GM21447 (cell line): ENCODE measurements around the gene TENM3.

ENCODE experiments used
- ATAC-seq: cut with Tn5 transposase; IDR thresholded peaks from one replicate; pipeline ENCODE4 v1.9.1; 2021; ENCODE audit not compliant: unreplicated experiment

The TENM3 gene

DNA sequence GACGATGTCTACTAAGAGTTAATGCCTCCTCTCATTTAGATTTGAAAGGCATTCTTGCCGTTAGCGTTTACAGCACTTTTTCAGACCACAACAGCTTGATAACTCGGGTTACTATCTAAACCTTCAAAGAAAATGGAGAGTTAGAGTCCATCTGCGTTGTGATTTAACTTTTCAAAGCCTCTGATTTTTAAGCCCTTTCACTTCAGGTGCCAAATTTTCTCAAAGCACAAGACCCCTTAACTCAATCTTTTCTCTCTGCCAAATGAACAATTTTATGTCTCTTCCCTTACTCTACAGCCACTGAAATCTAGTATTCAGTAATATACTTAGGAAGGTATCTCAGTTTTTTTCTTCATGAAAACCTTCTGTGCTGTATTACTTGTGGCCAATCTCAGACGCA is 310.5 kb downstream of the TENM3 start:
- no peak for ATAC-seq

DNA sequence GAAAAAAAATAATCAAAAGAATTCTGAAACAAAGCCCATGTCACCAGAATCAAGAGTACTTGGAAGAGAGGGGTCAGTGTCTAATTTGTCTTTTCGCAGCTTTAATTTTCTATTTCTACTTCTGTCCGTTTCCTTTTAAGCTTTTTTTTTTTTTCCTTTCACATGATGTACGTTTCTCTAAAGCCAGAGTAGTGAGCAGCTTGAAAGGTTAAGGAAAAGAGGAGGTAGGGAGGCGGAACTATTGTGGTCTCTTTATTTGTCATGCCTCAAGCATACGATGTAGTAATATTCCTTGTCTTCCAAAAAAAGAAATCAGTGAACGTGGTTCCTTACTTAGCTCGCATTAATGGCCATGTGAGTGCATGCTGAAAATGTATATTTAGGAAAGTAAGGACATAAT is 311.5 kb downstream of the TENM3 start:
- no peak for ATAC-seq

DNA sequence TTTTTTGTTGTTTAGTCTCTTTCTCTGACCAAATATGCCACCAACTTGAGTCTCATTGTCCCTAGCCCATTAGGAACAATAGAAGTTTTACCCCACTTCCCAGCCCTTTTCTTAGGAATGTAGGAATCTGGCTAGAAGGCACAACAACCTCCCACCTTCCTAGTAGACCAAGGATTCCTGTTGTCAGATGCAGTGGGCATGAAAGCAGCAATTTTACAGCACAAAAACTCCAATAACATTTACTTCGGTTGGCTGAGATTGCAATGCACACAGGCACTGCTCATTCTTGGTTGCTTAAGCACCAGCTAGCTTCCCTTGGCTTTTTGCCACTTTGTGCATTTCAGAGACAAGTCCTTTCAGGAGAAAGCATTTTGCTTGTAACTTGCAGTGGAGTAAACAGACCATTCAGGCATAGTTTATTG is 312.8 kb downstream of the TENM3 start:
- ATAC-seq, result no peak

DNA sequence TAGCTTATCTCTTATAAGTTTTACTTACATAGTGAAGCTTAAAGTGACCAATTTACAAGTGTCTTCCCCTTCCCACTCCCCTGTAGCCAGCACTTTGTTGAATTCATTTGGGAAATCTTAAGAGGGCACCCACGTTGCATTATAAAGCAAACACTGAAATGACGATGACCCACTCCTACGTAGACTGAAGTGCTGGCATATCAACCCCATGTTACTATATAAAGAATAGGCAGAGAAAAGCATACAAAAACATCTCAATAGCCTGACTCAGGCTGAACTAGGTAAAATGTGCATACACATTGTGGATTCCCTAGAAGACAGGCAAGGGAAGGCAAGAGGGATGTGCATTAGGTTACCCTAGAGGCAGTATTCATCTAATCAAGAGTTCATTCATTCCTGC is 313.4 kb downstream of the TENM3 start:
- ATAC-seq, result no peak

DNA sequence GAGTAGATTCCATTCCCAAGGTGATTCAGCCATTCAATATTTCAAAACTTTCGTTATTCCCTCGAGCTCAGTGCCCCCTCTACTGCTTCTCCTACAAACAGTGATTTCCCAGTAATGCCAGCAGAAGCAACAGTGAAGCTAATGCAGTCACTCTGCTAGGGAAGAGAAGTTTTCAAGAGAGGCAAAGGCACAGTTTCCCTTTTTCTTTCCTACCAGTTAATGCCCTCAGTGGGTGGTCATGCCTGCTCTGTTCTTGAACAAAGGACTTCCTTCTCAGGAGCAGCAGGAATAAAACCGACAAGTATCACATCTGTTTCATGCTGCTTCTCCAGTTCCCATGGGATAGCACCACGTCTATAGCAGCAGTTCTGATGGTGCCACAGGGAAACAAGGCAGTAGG is 317.2 kb downstream of the TENM3 start:
- ATAC-seq, result no peak

DNA sequence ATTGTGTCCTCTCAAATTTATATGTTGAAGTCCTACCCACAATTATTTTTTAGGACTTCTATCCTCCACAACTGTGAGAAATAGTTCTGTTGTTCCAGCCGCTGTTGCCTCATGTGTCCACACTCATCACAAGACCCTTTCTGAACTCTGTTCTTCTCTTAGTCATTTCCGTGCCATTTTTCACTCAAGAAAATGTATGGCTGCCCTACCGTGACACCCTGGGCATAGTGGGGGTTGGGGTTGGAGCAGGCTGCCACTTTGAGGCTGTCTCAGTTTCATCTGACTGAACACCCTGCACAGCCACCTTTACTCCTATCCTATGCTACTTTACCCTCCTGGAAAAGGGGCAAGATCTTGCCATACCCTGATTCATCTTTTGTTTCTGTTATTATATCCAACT is 319.1 kb downstream of the TENM3 start:
- no peak for ATAC-seq

DNA sequence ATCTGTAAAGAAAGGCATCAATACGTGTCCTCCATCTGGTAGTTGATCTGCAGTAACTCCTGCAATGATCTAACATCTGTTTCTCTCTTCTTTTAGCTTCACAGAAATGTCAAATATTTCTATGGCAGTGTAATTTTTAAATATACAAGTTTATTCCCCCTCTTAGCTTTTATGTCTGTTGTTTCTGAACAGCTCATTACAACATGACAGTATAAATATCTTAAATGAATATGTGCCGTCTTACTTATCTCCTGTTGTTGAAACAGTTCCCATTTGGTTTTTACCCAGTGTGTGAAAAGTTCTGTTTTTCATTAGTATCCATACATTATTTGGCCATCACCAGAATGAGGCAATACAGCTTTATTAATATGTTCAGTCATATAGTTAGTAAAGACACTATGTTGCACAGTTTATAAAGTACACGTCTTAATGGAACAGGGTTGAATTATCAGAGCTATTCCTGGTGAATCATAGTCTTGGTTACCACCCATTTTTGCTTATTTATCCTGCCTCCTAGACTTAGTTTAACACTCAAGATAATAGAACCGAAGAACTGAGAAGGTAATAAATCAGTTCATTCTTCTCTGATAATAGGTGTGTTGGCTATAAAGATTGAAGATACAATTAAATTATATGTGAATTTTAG is 321.6 kb downstream of the TENM3 start:
- no peak for ATAC-seq

DNA sequence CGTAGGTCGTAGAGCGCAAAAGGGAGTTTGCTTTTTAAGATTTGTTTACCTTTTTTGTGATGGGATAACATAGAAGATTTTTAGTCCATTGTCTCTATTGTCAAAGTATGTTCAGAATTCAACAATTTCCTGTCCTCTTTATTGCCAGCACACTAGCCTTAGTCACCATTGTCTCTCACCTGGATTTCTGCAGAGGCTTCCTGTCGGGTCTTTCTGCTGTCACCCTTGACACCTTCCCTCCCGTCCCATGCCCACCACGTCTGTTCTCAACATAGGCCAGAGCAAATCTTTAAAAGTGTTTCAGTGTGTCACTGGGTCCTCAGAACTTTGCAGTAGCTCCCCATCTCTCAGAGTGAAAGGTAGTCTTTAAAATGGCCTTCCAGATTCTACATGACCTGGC is 323.9 kb downstream of the TENM3 start:
- no peak for ATAC-seq

DNA sequence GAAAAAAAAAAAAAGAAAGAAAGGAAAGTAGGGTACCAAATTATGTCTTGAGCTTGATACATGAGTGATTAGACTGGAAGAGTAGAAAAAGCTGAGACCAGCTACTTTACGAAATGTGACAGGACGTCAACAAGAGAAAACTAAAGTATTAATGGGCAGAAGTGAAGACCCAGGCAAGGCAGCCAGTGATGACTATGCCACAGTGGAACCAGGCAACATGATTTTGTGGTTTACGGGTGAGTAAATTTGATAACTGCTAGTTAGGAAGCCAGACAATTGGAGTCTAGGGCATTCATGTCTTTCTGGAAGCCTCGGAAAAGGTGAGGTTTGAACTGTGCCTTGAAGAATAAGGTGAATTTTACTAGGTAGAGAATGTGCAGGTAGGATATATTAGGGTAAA is 326.4 kb downstream of the TENM3 start:
- ATAC-seq, result no peak

DNA sequence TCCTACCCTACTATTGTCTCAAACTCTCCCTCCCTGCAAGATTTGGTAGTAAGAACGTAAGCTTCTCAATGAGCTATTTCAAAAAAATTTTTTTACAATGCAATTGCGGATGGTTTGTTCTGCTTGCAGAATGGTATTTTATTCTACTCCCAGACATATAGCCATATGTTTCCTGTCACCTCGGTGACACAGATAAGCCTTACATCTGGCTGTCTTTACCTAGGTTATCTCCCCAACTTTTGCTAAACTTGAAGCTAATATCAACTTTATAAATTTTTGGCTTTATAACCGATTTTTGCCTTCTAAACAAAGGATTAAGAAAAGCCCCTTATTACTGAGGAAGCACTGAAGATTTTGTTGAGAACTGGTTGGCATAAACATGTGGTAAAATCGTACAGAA is 331.5 kb downstream of the TENM3 start:
- no peak for ATAC-seq

DNA sequence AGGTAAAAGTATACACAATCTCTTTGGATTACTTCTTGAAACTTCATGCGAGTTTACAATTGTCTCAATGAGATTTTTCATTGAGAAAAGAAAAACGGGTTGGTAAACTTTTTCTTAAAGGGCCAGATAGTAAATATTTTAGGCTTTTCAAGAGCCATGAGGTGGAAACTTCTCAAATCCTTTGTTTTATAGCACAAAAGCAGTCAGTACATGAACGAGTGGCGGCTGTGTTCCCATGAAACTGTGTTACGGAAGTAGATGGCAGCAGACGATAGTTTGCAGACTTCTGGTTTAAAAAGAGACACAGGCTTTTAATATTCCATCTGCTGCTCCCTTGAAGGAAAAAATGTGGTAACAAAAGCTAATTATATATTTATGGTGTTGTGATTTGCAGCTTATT is 332.0 kb downstream of the TENM3 start:
- ATAC-seq, result no peak

DNA sequence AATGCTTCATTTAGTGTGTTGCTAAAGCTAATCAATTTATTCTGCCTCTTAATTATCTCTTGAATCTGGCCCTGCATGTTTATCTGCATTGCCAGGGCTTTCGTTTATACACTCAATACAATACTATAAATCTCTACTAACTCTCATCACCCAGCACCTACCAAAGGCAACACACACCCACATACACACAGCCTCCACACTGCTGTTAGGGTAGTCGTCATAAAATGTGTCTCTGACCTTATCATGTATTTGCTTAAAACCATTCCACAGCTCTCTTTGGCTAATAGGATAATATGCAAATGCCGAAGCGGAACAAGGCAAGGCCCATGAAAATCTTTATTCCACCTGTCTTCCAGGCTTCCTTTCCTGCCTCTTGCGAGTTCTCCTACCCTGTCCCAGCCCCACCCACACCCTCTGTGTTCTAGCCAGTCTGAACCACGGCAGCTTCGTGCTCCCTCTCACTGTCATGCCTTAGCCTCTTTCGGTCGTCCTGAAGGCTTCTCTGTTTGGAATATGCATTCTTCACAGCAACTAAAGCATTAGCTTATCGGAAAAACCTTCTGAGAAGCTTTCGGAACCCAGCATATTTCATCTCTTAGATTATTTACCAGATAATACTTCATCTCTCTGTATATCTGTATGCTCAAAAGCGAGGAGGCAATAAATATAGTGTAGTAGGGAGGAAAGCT is 333.5 kb downstream of the TENM3 start:
- ATAC-seq, result no peak

DNA sequence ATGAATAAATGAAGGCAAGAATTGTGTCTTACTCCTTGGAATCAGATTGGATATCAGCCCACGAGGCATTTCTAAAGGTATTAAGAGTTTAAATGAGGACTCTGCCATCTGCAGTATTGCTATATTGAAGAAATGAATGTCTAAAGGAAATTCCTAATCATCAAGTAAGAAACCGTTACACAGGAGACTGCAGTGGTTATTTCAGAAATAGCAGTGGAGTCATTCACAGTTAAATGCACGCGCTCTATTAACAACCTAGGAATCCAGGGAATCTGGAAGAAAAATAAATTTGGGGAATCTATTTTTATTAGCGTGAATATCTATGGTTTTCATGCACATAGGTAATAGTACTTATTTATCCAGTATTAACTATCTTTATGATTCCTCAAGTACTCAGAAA is 334.2 kb downstream of the TENM3 start:
- no peak for ATAC-seq

DNA sequence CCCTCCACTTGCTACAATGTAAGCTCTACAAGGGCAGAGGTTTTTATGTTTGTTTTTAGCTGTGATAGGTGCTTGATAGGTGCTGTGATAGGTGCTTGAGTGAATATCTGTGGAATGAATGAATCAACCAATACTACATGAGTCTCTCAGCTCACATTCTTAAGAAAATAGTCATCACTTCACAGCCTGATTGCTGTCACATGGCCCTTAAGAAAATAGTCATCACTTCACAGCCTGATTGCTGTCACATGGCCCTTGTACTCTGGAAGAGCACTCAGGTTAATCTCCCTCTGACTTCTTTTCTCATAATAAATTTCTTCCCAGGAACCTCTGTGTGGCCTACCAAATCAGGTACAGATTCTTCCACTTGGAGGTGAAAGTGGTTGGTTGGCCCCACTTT is 335.2 kb downstream of the TENM3 start:
- no peak for ATAC-seq

DNA sequence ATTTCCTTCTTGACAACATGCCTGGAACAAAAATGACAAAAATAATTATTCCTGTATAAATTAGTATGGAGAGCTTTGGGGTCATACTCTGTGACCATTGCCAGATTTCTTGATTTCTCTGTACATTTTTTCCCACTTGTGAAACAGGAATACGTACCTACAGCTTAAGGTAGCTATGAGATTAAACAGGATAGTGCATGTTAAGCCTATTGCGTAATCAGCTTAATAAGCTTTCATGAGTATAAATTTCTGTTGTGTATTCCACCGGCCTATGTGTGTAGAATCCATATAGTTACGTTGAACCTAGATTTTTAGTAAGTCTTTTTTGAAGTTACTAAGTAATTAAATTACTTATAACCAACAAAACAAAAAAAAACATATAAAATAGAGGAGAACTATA is 339.0 kb downstream of the TENM3 start:
- no peak for ATAC-seq

DNA sequence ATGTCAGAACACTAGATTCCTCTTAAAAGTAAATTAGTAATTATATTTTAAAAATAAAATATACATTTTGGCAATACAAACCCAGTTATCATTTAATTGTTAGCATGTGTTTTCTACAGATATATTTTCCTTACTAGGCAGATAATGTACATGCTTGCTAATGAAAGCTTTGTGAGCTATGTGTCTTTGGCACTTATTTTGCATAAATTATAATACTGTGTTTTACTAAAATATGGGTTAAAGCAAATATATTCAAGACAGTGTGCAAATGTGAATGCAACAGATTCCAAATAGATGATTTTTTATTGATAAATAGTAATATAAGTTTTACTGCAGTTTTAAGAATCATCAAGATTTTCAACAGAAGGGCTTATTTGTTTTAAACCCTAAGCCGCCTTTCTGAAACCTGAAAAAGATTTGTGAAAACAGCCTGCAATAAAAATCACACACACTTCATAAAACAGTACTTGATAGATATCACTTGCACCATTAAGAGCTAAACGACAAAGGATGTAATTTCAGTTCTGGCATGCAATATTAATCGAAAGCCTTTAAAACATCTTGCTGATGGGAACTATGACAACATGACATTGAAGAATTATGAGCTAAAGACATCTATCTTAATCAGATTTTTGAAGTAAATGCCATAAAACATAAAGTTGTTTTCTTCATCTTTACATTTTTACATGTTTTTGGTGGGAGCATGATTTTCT is 340.7 kb downstream of the TENM3 start:
- ATAC-seq, result no peak

DNA sequence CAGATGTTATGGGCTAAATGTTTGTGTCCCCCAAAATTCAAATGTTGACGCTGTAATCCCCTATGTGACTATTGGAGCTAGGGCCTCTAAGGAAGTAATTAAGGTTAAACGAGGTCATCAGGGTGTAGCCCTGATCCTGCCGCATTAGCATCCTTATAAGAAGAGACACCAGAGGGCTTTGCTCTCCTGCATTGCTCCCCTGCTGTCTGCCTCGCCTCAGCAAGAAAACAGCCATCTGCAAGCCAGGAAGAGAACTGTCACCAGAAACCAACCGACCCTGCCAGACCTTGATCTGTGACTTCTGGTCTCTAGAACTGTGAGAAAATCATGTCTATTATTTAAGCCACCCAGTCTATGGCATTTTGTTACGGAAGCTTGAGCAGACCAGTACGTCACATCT is 342.1 kb downstream of the TENM3 start:
- no peak for ATAC-seq

DNA sequence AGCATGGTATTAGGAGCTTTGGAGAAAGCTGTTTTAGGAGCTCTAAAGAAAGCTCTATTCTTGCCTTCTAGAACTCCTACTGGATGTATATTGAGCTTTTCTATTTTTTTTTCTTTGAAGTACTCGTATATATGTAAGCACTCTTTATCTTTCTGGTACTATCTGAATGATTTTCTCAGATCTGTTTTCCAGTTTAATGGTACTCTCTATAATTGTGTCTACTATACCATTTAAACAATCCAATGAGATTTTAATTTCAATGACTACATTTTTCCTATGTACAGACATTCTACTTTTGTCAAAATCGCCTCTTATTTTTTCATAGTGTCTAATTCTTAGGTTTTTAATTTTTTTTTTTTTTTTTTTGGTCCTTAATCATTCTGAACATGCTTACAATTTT is 345.9 kb downstream of the TENM3 start:
- ATAC-seq, result no peak

DNA sequence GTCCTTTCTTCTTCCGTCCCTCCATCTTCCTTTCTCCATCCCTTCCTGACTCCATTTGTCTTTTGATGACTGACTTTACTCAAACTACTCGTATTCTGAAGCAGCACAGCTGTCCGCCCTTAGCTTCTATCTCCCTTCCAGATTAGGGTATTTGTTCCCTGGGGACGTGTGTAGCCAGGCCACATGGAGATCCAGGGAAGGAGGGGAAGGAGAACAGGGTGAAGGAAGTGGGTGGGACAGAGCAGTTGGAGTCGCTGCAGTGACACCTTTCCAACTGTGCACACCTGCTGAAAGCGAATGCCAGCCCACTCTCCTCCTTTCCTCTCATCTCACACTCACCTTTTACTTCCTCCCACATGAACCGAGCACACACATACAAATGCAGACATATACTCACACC is 350.2 kb downstream of the TENM3 start:
- ATAC-seq, result no peak

DNA sequence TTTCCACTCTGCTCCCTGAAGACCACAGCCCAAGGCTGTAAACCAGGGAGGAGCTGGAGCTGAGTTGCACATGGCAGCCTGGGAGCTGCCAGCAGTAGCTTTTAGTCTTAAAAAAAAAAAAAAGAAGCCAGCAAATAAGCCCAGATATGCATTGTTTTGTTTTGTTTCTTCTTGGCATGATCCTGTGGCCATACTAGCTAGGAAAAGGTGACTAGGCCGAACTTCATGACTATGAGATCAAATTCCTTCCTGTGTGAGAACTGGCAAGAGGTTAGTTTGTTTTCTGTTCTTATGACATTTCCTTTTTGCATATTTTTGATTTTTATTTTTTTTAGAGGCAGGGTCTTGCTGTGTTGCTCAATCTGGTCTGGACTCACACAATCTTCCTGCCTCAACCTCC is 350.7 kb downstream of the TENM3 start:
- ATAC-seq, result no peak

DNA sequence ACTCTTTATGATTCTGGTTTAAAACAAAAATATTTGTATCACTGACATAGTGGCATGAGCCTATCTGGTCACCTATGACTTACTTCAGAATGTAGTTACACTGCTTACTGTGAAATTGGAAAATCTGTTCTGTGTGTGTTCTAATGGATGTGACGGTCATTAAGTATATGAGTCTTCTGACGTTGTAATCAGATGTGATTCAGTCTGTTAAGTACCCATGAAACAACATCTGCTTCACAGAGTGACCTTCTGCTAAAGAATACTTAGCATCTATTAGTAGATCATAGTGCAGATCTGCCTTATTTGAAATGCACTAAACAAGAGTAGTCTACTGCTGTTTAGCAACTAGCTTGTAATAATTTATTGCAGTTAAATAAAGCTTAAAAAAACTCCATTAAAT is 356.9 kb downstream of the TENM3 start:
- no peak for ATAC-seq

DNA sequence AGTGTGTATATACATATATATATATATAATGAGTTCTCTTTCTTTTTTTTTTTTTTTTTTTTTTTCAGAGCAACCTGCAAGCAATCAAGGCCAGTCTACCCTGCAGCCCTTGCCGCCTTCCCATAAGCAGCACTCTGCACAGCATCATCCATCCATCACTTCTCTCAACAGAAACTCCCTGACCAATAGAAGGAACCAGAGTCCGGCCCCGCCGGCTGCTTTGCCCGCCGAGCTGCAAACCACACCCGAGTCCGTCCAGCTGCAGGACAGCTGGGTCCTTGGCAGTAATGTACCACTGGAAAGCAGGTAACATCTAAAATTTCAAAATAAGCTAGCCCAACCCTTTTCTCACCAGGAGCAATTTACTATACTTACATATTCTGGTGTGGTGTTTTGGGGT is 357.7 kb downstream of the TENM3 start:
- no peak for ATAC-seq
